SHP77 (cell line): ENCODE data around the gene SLC17A8.

ENCODE experiments used
- DNase-seq, 2 experiments: peaks; one replicate each; lab custom pipeline; 2025; lab: John Stamatoyannopoulos, UW

The SLC17A8 gene

DNA sequence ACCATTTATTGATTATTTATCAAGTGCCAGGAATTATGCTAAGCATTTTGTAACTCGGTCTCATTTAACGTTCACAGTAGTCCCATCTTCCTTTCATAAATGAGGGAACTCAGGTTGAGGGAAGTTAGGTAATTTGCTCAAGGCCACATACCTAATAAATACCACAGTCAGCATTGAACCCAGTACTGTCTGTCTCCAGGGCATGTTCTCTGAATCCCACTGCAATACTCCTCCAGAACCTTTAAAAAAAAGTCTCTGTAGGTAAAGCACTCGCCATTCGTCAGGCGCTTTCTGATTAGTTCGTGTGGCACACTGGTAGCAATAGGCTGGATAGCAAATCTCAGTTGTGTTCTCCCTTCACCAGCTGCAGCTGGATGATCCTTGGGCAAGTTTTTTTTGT lies 14.3 kb downstream of the SLC17A8 start:
- no peak for DNase-seq

DNA sequence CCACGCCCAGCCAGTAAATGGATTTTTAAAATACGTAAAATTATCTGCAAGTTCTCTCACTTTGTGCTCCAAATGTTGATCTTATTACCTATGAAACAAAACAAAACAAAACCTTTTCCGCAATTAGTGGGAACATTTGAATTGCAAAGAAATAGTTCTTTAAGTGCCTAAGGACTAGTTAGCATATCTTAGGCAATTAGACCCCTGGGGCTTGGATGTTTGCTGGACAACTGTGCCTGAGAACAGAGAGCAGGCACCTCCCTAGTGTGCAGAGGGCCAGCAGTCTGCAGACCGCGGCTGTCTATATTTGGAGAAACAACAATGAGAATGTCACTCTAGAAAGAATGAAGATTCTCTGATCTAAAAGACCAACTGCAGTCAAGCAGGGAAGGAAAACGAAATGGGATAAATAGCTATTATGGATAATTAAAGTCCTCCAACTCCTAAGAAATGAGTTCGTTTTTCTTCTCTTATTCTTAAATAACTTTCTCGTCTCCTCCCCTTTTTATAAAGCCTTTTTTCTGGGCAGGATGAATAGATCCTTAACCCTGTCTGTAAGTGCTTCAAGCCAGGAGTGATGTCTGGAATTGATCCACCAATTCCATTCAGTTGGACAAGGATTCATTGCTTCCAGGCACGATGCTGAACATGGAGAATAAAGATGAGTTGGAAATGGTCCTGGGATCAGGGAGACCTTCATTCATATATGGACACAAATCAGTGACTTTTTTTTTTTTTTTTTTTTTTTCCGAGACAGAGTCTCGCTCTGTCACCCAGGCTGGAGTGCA lies 16.2 kb downstream of the SLC17A8 start:
- DNase-seq: no peak

DNA sequence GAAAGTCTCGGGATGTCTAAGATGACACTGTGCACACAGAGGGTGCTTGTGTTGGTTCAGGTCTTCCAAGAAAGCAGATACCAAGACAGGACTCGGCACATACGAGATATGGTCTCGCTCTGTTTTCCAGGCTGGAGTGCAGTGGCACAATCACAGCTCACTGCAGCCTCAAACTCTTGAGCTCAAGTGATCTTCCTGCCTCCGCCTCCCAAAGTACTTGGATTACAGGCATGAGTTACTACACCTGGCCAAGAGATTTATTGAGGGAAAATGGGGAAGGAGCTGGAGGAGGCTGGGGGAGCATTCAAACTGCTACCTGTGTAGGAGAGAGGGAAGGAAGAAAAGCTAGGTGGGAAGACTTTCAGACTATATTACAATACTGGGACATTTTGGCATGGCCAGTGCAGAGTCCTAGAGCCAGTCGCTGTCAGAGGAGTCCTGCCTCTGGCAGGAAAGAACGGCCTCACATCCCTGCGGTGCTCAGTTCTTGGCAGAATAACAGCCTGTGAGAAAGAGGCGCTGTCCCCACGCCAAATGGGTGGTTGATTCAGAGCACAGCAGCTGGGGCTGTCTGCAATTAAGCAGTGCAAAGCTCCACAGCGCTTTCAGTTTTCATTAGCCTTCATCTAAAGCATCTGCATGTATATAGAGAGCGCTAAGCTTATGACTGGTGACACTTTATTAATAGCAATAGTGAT lies 18.3 kb downstream of the SLC17A8 start:
- peak in 1 of 2 experiments; percentile 4 for DNase-seq

DNA sequence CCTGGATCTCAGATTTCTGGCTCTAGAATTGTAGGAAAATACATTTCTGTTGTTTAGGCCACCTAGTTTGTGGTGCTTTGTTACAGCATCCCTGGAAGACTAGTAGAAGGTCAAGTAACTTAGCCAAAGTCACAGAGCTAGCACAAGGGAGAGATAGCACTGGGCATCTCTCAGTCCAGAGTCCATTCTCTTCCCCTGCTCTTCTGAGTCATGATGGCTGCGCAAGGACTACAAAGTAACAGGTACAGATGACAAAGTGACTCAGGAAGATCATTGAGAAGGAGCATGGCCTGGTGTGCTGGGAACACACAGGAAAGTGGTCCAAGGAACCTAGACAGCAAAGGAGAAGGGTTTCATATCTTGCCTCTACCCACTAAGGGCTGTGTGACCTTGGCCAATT lies 19.3 kb downstream of the SLC17A8 start:
- DNase-seq: no peak

DNA sequence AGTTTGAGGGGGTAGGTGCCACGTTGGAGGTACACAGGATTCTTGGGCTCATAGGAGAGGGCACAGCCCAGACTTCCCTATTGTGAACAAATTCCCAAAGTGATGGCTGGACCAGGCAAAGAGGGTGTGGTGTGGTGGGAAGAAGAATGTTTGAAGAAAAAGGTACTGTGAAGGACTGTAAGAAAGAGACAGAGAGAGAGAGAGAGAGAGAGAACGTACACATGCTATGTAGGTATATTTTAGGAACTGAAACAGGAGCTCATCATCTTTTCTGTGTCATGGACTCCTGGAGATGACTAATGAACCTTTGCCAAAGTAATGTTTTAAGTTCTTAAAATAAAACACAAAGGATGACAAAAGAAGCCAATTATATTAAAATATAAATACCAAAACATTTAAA lies 24.5 kb downstream of the SLC17A8 start:
- DNase-seq: no peak

DNA sequence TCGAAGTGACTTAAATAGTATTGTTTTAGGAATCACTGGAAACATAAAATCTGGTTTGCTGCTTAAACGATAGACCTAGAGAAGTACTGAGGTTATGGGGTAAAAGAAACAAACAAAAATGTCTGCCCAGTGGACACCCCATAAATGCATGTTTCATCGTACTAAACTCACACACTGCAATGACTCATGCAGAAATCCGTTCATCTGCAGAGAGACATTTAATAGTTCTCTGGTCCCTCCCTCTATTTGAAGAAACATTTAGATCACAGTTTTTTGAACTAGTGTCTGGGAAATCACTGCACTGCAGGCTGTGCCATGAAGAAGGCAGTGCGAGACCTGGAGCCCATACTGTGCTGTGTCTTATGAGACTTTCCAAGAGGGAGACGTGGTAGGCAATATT lies 25.5 kb downstream of the SLC17A8 start:
- no peak for DNase-seq

DNA sequence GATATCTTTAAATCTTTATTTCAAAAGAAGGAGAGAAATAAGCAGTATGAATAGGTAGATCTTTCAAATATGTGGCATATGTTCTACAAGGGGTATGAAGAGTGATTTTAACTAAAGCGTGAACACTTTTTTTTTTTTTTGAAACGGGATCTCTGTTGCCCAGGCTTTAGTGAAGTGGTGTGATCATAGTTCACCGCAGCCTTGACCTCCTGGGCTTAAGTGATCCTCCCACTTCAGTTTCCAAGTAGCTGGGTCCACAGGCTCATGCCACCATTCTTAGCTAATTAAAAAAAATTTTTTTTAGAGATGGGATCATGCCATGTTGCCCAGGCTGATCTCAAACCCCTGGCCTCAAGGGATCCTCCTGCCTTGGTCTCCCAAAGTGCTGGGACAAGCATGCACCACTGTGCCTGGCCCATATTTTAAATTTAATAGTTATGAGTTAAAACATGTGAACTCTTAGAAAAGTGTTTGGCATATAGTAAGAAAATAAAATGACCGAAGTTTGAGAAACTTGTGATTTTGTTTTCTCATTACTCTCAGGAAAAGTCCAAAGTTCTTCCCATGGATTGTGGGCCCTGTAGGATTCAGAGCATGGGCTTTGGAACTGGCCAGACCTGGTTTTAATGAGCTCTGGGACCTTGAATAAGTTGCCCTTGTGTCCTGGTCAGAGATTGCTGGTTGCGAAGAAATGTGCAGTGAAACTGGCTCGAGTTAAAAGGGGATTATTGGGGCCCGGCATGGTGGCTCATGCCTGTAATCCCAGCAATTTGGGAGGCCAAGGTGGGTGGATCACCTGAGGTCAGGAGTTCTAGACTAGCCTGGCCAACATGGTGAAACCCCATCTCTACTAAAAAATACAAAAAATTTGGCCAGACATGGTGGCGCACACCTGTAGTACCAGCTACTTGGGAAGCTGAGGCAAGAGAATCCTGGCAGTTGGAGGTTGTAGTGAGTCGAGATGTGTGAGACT lies 27.0 kb downstream of the SLC17A8 start:
- no peak for DNase-seq

DNA sequence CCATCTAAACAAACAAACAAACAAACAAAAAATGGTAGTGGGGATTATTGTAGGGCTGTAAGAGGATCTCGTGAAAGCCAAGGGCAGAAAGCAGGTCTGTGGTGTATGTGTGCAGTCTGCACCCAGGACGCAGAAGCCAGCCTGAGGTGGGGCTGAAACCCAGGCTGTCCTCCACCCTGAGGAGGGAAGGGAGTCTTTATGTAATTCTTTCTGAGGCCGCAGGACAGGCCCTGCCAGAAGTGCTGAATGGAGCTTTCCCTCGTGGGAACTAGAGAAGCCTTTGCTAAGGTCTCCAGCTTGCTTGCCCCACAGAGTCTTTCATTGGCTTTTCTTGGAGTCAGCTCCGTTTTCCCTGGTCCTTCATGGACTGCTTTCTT lies 27.7 kb downstream of the SLC17A8 start:
- no peak for DNase-seq

DNA sequence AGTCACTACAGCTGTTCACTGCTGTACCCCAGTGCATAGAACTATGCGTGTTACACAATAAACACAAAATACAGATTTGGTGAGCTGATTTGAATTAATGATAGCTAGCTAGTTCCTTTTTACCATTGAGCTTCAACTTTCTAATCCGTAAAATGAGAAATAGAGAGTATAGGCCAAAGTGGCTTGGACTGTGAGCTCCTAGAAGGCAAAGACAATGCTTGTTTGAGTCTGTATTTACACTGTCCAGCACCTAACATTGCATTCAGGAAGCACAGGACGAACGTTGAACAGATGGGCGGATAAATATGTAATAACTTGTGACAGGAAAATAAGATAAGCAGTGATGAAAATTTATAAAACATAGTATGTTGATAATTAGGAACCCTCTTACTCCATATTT lies 31.5 kb downstream of the SLC17A8 start:
- DNase-seq: no peak

DNA sequence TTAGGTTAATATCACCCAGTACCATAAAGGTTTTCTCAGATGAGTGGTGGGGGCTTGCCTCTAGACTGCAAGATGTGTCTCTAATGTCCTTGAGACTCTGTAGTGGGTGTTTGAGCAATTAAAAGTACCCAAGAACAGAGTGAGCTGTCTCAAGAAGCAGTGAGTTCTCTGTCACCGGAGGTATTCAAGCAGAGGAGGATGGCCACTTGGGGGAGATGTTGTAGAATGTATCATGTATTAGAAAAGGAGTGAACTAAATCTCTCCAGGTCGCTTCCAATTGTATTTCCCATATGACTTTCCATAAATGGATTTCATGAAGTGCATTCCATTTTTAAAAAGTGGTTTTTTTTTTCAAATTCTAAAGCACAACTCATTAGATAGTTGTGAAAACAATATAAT lies 35.0 kb downstream of the SLC17A8 start:
- DNase-seq: no peak

DNA sequence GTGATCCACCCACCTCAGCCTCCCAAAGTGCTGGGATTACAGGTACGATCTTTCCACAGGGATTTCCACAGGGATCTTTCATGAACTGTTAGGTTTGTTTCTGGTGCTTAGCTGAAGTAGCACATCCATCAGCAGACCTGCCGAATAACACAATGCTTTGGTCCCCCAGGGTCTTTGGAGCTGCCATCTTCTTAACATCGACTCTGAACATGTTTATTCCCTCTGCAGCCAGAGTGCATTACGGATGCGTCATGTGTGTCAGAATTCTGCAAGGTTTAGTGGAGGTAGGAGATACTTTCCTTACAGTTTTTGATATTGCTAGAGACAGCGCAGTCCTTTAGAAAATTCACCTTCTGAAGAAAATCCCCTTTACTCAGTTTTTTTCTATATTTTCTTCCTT lies 36.3 kb downstream of the SLC17A8 start:
- DNase-seq: no peak

DNA sequence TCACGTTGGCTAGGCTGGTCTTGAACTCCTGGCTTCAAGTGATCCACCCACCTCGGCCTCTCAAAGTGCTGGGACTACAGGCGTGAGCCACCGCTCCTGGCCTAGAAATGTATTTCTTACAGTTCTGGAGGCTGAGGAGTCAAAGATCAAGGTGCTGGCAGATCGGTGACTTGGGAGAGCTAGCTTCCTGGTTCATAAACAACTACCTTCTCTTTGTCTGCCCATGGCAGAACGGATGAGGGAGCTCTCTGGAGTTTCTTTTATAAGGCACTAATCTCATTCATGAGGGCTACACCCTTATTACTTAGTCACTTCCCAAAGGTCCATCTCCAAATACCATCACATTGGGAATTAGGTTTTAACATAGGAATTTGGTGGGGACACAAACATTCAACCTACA lies 38.9 kb downstream of the SLC17A8 start:
- DNase-seq: no peak

DNA sequence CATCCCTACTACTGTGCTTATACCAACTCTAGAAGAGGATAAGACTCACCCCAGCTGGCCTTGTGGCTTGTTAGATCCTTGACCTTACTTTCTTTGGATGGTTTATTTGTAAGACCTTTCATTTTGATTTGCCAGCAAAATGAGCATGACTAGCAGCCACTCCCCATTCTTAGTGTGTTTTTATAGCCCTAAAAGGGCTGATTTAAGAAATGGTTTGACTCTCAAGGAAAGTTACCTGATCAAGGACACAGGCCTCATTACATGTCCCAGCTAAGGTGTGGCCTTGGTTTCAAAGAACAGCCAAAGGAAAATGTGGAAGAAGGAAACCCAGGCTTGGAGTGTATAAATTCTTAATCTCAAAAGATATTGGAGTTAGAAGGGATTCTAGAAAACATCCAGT lies 41.4 kb downstream of the SLC17A8 start:
- DNase-seq: no peak

DNA sequence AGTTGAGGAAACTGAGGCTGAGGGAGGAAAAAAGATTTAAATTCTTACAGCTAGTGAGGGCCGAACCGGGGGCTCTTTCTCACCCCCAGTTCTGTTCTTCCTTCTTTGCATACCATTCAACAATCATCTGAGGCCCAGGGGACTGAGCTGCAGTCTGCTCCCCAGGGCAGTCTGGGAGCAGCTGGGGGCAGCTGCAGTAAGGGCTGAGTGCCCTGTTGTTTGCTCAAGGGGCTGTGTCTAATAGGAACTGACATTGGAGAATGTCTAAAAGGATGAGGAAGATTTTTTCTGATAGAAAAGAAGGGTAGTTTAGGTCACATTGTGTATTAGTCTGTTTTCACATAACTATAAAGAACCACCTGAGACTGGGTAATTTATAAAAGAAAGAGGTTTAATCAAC lies 42.2 kb downstream of the SLC17A8 start:
- DNase-seq: peak in 1 of 2 experiments; percentile 3

DNA sequence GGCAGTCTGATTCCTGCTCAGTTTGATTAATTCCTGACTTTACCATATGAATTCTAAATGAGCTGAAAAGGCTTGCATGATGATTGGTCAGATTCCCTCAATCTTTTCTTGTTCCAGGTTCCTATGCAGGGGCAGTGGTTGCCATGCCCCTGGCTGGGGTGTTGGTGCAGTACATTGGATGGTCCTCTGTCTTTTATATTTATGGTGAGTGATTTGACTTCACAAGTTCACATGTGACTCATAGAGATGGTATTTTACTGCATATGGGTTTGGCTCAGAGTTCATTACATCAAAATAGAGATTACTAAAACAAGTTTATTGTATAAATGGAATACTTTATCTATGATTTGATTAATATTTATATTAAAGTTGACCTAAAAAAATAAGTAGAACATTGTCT lies 44.8 kb downstream of the SLC17A8 start:
- DNase-seq: no peak

DNA sequence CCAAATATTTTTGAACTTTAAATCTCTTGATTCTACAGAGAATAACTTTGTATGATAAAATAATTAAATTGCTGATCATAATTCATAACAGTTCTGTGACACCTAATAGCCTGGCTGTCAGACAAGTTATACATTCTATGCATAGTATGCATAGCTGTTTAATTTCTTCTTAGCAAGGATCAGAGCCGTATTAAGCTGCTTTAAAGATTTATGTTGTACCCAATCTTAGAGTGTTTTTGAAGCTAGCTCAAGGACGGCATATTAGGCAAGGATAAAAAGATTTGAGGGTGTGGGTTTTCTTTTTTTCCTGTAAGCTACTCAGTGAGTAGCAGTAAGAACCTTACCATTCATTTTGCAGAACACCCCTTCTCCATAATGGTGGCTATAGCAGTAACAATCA lies 45.9 kb downstream of the SLC17A8 start:
- DNase-seq: no peak

DNA sequence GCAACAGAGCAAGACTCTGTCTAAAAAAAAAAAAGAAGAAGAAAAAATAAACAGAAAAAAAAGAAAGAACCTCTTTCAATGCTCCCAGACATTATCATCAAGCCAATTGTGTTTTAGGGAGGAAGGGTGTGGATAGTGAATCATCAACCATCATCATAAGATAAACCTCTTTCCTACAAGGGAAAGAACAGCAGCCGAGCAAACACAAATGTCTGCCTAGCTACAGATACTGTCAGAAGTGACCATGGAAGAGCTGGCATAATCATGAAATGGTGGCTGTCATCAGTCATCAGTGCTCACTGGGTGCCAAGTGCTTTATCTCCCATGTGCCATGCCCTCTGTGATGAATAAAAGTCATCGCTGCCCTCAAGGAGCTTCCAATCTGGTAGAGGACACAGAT lies 46.6 kb downstream of the SLC17A8 start:
- no peak for DNase-seq

DNA sequence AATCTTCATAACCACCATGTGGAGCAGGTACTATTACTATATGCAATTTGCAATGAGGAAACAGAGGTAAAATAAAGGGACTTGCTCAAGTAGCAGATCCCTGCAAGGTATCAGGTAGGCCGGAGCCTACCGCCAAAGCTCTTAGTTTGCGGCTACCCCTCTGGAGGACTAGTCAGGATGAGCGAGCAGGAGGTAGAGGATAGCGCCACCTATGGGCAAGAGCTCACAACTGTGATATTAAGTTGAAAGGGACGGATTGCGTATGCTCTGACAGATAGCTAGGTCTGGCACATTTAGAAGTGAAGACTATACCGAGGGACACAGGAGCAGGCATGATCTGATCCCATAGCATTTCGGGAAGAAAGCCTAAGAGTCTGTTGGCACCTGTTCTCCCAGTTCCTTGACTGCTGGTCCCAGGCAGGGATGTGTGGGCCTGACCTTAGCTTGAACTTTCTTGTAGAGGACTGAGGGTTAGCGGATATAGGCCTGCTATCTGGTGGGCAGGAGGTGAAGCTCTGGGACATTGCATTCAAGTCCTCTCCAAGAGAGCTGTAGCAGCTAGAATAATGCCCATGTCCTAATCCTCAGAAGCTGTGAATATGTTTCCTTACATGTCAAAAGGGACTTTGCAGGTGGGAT lies 48.0 kb downstream of the SLC17A8 start:
- DNase-seq: peak; percentile 80 to 82

DNA sequence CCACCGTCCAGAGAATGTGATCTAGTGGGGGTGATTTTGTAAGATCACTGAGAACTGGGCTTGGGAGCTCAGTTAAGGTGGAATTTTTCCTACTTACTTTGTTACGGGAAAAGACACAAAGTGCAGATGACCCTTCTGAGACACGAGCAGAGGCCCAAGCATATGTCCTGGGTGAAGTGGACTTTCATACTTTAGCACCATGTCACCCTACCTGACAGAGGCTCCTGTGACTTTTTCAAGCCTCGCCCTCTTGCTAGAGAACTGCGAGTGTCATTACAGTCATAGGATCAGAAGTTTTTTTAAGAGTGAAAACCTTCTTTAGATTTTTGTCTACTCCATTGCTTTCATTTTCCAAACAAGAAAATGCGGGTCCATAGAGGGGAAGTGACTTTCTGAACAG lies 56.1 kb downstream of the SLC17A8 start:
- no peak for DNase-seq

DNA sequence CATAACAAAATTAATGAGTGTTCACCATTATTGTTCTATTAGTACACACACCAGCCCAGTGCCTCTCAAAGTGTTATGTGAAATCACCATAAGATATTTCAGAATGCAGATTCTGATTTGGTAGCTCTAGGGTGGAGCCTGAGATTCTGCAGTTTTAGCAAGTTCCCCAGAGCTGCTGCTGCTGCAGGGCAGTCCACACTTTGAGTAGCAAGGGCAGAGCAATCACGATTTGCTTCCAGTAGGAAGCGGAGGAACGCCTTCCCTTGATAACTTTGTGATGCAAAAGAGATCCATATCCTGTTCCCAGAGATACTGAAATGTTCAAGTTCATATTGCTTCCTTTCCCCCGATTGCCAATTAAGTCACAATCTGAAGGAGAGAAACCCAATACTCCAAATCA lies 57.9 kb downstream of the SLC17A8 start:
- DNase-seq: no peak

DNA sequence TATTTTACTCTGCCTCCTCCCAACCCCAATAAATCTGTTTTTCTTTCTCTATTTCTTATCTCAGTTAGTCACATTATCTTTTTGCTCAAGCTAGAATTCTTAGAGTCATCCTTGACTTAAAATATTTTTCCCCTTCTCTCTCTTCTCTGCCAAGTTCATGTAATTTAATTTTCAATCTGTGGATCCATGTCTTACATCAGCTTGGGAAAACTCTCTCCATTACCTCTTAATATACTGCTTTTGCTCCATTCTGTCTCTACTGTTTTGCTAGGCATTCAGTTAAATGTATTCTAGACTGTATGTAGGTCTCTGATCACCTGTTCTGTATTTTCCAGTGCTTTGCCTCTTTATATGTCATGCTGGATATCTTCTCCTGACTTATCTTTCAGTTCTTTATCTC lies 65.8 kb downstream of the SLC17A8 start:
- no peak for DNase-seq

DNA sequence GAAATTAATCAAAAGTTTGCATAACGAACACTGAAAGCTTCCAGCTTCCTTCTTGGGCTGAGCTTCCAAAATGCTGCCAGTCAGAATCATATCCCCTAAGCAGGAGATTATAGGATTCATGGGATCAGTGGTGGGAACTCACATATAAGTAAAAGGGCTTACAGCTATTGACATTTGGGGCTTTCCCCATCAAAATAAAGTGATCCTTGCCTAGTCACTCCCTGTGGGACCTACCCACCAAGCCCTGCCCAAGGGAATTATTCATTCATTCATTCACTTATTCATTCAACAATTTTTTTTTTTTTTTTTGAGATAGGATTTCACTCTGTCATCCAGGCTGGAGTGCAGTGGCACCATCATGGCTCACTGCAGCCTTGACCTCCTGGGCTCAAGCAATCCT lies 69.3 kb downstream of the SLC17A8 start:
- no peak for DNase-seq
